OCI-LY7 (cell line): ENCODE results near the gene POFUT1. TPM values are rescaled to one million over a fixed set of nuclear protein-coding genes. Genes with fewer than 3 reads are reported as not detected.

Experiments used
- BruUV-seq: library from RNA; stranded (reverse); fragments of 400-500 nt; replicated peaks from 2 replicates; lab custom pipeline; 2021; lab: Mats Ljungman, UMichigan
- CTCF ChIA-PET: fragments of 300-600 bp; sonication (Branson Sonifier 250); formaldehyde crosslinking; loops from one replicate; lab custom pipeline; 2022; ENCODE audit warnings: antibody characterized with exemption; ENCODE audit not compliant: unreplicated experiment; lab: Charles Lee
- POLR2A ChIA-PET: fragments of 300-600 bp; sonication (Branson Sonifier 250); formaldehyde crosslinking; loops from one replicate; lab custom pipeline; 2022; ENCODE audit warnings: antibody characterized with exemption; lab: Charles Lee
- DNase-seq: peaks from one replicate; pipeline ENCODE4 v3.0.0-alpha.2; 2015; ENCODE audit warnings: low spot score
- H2AFZ ChIP-seq: fragments of 200-600 bp; sonication (generic), shearing (Covaris generic); 2 replicates; pipeline ENCODE4 v1.6.1; 2014; ENCODE audit warnings: mild to moderate bottlenecking, antibody characterized with exemption, low read length, moderate library complexity
- H3K27ac ChIP-seq: fragments of 200-600 bp; sonication (generic); 2 replicates; pipeline ENCODE4 v1.5.1; 2014; ENCODE audit warnings: mixed run types, low read depth, mild to moderate bottlenecking, moderate library complexity, low read length, inconsistent platforms; ENCODE audit not compliant: poor library complexity, severe bottlenecking
- H3K36me3 ChIP-seq: fragments of 200-600 bp; sonication (generic); 2 replicates; pipeline ENCODE4 v1.6.1; 2014; ENCODE audit warnings: mild to moderate bottlenecking, antibody characterized with exemption, low read length, moderate library complexity, mixed read lengths; ENCODE audit not compliant: insufficient read depth
- H3K4me1 ChIP-seq: fragments of 200-600 bp; sonication (generic); 2 replicates; pipeline ENCODE4 v1.5.1; 2014; ENCODE audit warnings: mild to moderate bottlenecking, low read length; ENCODE audit not compliant: insufficient read depth, poor library complexity, severe bottlenecking
- H3K4me2 ChIP-seq: fragments of 200-600 bp; sonication (generic); 2 replicates; pipeline ENCODE4 v1.6.1; 2014; ENCODE audit warnings: mild to moderate bottlenecking, low read length
- H3K4me3 ChIP-seq: fragments of 200-600 bp; sonication (generic); 2 replicates; pipeline ENCODE4 v1.5.1; 2014; ENCODE audit warnings: mild to moderate bottlenecking, low read depth, low read length; ENCODE audit not compliant: poor library complexity, severe bottlenecking
- H3K79me2 ChIP-seq: fragments of 200-600 bp; sonication (generic); 2 replicates; pipeline ENCODE4 v1.6.1; 2016; ENCODE audit warnings: low read depth, mild to moderate bottlenecking, low read length, moderate library complexity, mixed read lengths; ENCODE audit not compliant: insufficient read depth
- H3K9me2 ChIP-seq: fragments of 200-600 bp; sonication (generic); 2 replicates; pipeline ENCODE4 v1.6.1; 2016; ENCODE audit warnings: mild to moderate bottlenecking, low read length, mixed read lengths; ENCODE audit not compliant: insufficient read depth
- H3K9me3 ChIP-seq: fragments of 200-600 bp; sonication (generic); 2 replicates; pipeline ENCODE4 v1.6.1; 2014; ENCODE audit warnings: mild to moderate bottlenecking, mixed run types, low read length, mixed read lengths
- H4K20me1 ChIP-seq: fragments of 200-600 bp; sonication (generic); 2 replicates; pipeline ENCODE4 v1.6.1; 2014; ENCODE audit warnings: mild to moderate bottlenecking, antibody characterized with exemption, low read length, moderate library complexity, mixed read lengths; ENCODE audit not compliant: insufficient read depth
- CTCF ChIP-seq: fragments of 200-600 bp; sonication (generic); conservative IDR thresholded peaks from 2 replicates; pipeline ENCODE4 v1.5.1; 2014; ENCODE audit warnings: mild to moderate bottlenecking, antibody characterized with exemption, low read length, moderate library complexity, mixed read lengths
- EZH2phosphoT487 ChIP-seq: fragments of 200-600 bp; sonication (generic); IDR thresholded peaks from 2 replicates; pipeline ENCODE4 v1.6.1; 2018; ENCODE audit warnings: low read depth, borderline replicate concordance, mild to moderate bottlenecking, mixed run types, antibody characterized with exemption, low read length, moderate library complexity, mixed read lengths
- intact Hi-C: fragments of 100-400 bp; cut with micrococcal nuclease; formaldehyde crosslinking; loops from one replicate; pipeline ENCODE4 v1.10.0; 2022; ENCODE audit not compliant: unreplicated experiment
- total RNA-seq, 2 experiments: library from RNA; depleted of rRNA in 1 of 2; stranded (reverse); fragments of >200 nt in 1 of 2; shearing (Covaris generic) in 1 of 2; gene quantifications; 2 replicates each; pipeline ENCODE4 v1.2.3, GENCODE V29; 2014 to 2022

POFUT1 gene
- total RNA-seq, 2 experiments from 2014 or later = 21.4 to 33.1 TPM

GRCh38 chr20:32208499-32209154, 947 bp downstream of the POFUT1 start:
- H3K79me2 ChIP-seq = peaks cover 60% of the 10 kb centered on the region
- H3K27ac ChIP-seq = peak overlapping the region; percentile 43
- TF ChIP-seq CTCF = no peak
- no peak for TF ChIP-seq EZH2phosphoT487
- peak overlapping the region; percentile 75; the same call in 1 of the 2 replicates for H2AFZ ChIP-seq
- DNase-seq = no peak
- peaks cover 28% of the 10 kb centered on the region; the same call in 1 of the 2 replicates for H4K20me1 ChIP-seq
- H3K36me3 ChIP-seq = peaks cover 54% of the 10 kb centered on the region
- POLR2A ChIA-PET = interaction anchor here (0.6 kb wide), 1 partner anchor 15 kb away, joined by 4 read pairs; no protein-coding TSS in a partner anchor
- H3K4me1 ChIP-seq = peaks cover 41% of the 10 kb centered on the region
- H3K4me2 ChIP-seq = peak overlapping the region; percentile 74
- no peaks in the 10 kb centered on the region for H3K9me2 ChIP-seq
- intact Hi-C loops = no loop called here
- H3K9me3 ChIP-seq = no peaks in the 10 kb centered on the region
- CTCF ChIA-PET = no interaction called here
- BruUV-seq = no TSS peak
- H3K4me3 ChIP-seq = peak overlapping the region; percentile 93

- peaks cover 17% of the 10 kb centered on the region; the same call in 1 of the 2 replicates for H4K20me1 ChIP-seq
- CTCF ChIA-PET = interaction anchor here (0.6 kb wide), 1 partner anchor 456 kb away, joined by 3 read pairs; no protein-coding TSS in a partner anchor
- H3K36me3 ChIP-seq = peaks cover 51% of the 10 kb centered on the region
- no peak overlapping the region for H3K4me3 ChIP-seq
- intact Hi-C loops = no loop called here
- H3K4me2 ChIP-seq = peak overlapping the region; percentile 74; the same call in 1 of the 2 replicates
- H3K9me3 ChIP-seq = no peaks in the 10 kb centered on the region
- no peak overlapping the region for H3K27ac ChIP-seq
- TF ChIP-seq EZH2phosphoT487 = no peak
- TF ChIP-seq CTCF = no peak
- H3K9me2 ChIP-seq = no peaks in the 10 kb centered on the region
- H3K79me2 ChIP-seq = peaks cover 49% of the 10 kb centered on the region
- POLR2A ChIA-PET = interaction anchor here (0.5 to 1.0 kb wide), 2 partner anchors 9 to 47 kb away, joined by 3 read pairs; no protein-coding TSS in a partner anchor
- no peak overlapping the region for H2AFZ ChIP-seq
- no peak for DNase-seq
- H3K4me1 ChIP-seq = peaks cover 28% of the 10 kb centered on the region
- BruUV-seq = no TSS peak
Measured at GRCh38 chr20:32209850-32210605, 2.3 kb downstream of the POFUT1 start.
